NCI-H2107 treated with DMSO at 0.1 percent for 48 hours (cell line): ENCODE results near the gene URB1.
"Not testable (repeated sequence)": the region's sequence is repeated elsewhere in the genome, so short reads cannot be mapped to it uniquely, and the experiment has no call there.

ENCODE experiments used
- DNase-seq: peaks from one replicate; lab custom pipeline; 2025; ENCODE audit not compliant: unreplicated experiment; lab: John Stamatoyannopoulos, UW

URB1 gene

GRCh38 chr21:32413015-32413504 lies 20.2 kb upstream of the URB1 start:
- no peak for DNase-seq

DNA sequence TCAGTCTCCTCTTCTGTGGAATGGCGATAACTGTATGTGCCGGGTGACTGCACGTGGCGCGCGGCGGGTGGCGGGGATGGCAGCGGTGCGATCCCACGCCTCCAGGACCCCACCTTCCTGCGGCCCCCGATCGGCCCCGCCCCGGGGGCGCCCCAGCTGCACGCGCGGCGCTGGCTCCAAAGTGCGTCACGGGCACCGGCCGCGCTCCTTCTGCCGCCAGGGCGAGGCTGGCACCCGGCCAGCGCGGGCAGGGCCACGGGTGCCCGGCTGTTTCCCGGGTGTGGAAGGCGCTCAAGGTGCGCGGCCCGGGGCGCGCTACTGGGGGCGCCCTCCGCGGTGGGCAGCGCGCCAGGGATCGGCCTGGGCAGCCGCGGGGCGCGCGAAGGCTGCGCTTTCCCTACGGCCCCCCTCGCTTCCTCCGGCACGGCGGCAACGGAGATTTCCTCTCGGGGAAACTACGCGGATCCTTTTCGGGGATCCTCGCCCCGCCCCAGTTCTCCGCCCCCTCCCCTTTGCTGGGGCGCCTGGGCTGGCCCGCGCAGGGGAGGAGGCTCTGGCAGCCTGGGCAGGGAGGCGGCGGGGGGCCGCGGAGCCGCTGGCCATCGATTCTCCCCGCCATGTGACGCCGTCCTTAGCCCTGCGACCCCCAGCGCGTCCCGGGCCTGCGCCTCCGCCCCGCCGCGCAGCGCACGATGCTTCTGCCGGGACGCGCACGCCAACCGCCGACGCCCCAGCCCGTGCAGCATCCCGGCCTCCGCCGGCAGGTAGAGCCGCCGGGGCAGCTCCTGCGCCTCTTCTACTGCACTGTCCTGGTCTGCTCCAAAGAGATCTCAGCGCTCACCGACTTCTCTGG lies 19.6 kb upstream of the URB1 start, which contains the start of gene EVA1C:
EVA1C (plus strand) TSS at position 545 of the 853 bp plus-strand sequence; CDS start at position 693, 148 bp downstream.
- peak; percentile 7 for DNase-seq

DNA sequence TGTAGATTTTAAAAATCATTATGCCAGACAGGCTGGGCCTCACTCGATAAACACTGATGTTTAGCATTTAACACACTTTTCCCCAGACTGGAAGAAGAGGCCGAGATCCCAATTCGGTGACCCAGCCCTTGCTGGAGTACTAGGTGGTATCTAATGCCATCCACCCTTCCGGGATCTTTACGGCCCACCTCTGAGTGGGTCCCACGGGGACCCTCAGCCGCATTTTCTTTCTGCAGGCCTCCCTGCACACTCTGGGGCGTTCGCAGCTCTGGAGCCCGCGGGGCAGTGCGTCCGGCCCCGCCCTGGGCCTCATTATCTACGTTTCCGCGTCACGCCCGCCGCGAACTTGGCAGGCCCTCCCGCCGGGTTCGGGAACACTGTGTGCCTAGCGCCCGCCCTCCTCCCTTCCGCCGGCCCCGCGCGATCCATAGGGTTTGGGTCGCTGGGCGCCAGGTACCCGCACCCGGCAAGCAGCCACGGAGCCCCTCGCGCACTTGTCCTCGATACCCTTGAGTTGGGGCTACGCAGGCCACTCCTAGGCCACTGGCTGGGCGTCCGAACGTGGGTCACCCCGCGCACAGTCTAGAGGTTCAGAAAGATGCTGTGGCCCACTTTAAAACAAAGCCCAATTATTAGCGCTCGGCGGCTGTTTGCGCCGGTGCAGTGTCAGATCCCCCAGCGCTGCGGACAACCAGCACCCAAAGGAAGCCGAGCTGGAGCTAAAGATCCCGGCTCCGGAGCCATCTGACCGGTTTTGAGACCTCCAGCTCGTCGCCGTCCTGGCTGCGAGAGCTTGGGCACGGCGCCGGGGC lies 18.7 kb upstream of the URB1 start:
- no peak for DNase-seq

DNA sequence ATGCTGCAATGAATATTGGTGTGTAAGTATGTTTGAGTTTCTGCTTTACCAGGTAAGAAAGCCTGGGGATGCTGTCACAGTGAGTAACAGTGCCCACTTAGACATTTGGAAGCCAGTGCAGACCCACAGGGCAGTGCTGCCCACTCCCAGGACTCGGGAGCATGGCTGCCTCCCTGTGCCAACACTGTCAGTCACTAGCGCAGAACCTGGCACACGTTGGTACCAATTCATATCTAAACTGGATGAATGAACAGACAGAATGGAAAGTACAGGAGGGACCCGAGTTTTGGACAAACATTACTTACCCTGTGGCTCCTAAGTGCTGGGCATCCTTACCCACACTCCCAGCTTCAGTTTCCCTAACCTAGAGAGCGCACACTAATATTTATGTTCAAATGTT lies 18.1 kb upstream of the URB1 start:
- DNase-seq: no peak

- DNase-seq: no peak
Measured at GRCh38 chr21:32410291-32410690, 17.5 kb upstream of the URB1 start.

DNA sequence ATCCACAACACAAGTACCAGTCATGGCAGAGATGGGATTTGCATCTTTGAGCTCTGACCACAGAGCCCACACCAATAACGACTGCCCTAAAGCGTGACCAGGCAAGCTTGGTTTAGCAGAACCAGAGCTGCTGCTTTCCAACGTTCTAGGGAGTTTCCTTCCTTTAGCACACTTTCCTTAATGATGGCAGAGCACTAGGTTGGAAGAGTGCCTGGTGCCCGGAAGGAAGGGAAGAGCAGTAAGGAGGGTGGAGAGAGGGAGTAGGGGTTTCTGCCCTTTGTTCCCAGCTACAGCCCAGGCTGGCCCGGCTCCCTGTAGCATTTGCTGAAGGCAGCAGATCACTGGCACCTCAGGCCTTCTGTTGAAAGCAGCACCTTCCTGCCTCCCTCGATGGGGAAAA lies 13.6 kb upstream of the URB1 start:
- DNase-seq: no peak

DNA sequence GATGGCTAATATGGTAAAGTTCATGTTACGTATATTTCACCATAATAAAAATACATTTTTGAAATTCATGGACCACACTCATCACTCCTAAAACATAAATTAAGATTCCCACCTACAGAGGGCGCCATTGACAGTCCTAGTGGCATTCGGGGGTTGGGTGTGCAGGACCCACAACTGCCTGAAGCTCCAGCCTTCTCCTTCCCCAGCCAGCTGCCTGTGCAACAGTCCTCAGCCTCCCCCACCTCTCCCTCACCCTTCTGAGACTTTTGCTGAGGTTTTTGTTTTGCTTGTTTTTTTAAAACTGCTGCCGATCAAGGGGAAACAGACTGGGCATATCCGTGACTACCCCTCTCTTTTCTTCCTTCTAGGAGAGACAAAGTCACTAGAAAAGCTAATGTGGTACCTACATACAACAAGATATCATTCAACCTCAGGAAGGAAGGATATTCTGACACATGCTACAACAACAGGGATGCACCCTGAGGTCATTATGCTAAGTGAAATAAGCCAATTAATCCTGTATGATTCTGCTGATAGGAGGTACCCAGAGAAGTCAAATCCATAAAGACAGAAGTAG lies 10.5 kb upstream of the URB1 start:
- DNase-seq: peak; percentile 75

GRCh38 chr21:32393677-32394001 lies 827 bp upstream of the URB1 start:
- no peak for DNase-seq

- DNase-seq: no peak
Measured at GRCh38 chr21:32392299-32392879, 423 bp downstream of the URB1 start.

DNA sequence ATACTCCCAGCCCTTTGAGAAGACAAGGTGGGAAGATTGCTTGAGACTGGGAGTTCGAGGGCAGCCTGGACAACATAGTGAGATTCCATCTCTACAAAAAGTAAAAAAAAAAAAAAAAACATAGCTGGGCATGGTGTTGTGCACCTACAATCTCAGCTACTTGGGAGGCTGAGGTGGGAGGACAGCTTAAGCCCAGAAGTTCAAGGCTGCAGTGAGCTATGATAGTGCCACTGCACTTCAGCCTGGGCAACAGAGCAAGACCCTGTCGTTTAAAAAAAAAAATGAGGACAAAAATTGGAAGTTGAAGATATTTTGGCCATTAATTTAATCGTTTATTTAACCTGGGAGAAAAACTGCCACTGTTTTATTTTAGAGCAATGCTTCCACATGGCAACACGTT lies 1.1 kb downstream of the URB1 start:
- no peak for DNase-seq

DNA sequence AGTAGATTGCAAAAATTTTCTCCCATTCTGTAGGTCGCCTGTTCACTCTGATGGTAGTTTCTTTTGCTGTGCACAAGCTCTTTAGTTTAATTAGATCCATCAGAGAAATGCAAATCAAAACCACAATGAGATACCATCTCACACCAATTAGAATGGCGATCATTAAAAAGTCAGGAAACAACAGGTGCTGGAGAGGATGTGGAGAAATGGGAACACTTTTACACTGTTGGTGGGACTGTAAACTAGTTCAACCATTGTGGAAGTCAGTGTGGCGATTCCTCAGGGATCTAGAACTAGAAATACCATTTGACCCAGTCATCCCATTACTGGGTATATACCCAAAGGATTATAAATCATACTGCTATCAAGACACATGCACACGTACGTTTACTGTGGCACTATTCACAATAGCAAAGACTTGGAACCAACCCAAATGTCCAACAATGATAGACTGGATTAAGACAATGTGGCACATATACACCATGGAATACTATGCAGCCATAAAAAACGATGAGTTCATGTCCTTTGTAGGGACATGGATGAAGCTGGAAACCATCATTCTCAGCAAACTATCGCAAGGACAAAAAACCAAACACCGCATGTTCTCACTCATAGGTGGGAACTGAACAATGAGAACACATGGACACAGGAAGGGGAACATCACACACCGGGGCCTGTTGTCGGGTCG lies 2.1 kb downstream of the URB1 start:
- DNase-seq: not testable (repeated sequence)

DNA sequence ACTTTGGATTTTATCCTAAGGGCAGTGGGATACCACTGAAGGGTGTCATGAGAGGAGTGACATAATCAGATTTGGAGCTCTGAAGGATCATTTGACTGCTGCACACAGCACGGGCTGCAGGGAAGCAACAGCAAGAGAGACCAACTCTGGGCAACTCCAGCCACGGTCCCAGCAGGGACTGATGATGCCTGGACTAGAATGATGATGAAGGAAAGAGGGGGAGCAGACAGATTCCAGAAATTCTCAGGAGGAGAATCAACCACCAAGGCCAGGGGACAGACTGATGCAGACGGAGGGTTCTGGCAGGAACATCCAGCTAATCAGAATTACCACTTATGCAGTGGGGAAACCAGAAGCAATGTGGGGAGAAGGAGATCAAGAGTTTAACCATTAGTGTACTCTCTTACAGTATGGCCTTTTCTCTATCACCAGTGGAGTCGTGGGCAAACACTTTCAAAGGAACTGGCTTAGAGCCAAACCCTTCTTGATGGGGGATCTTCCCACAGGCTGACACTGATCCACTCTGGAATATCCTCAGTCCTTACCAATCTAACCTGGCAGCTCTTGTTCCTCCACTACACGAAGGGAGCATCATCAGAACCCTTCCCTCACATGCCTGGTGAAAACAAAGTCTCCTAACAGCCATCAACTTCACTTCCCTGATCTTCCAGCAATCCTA lies 3.3 kb downstream of the URB1 start:
- no peak for DNase-seq

GRCh38 chr21:32388306-32388705 lies 4.5 kb downstream of the URB1 start:
- no peak for DNase-seq

GRCh38 chr21:32387151-32387550 lies 5.7 kb downstream of the URB1 start:
- no peak for DNase-seq

DNA sequence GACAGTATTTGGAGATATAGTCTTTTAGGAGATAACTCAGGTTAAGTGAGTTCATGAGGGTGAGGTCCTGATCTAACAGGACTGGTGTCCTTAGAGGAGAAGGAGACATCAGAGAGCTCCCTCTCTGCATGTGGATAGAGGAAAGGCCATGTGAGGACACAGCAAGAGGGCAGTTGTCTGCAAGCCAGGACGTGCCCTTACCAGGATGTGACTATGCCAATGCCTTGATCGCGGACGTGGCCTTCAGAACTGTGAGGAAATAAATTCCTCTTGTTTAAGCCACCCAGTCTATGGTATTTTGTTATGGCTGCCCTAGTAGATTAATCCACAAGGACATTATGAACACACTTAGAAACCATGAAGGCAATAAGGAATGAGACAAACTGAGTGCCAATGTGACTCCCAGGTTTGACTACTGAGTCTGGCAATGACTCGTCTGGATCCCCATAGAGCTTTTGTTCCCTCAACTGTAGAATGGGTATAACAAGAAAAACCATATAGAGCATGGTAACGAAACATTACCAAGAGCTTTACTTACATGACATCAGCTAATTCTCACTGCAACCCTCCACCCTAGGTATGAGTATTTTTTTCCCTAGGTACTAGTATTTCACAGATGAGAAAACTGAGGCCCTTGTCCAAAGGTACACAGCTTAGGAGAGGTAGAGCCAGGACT lies 6.5 kb downstream of the URB1 start:
- DNase-seq: no peak

GRCh38 chr21:32383812-32384211 lies 9.0 kb downstream of the URB1 start:
- DNase-seq: no peak

DNA sequence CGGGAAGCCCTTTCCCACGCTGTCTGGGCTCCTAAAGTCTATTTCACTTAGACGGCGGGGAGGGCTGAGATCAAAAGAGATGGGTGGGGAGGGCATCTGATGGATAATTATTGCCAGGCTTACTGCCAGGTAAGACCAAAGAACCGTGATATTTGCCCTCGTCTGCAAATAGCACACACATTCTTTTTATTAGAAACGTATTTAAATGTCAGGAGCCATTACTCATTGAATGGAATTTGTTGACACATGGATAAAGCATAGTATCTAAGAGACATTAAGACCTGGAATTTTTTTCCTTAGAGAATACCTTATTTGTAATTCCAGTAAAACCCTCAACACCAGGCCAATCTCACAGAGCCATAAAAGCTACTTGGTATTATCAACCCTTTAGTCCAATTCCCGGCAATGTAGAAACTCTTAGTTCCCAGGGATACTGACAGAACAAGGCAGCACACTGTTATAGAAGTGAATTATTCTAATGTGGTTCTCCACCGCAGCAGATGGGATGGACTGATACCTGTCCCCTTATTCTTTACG lies 10.6 kb downstream of the URB1 start:
- no peak for DNase-seq

DNA sequence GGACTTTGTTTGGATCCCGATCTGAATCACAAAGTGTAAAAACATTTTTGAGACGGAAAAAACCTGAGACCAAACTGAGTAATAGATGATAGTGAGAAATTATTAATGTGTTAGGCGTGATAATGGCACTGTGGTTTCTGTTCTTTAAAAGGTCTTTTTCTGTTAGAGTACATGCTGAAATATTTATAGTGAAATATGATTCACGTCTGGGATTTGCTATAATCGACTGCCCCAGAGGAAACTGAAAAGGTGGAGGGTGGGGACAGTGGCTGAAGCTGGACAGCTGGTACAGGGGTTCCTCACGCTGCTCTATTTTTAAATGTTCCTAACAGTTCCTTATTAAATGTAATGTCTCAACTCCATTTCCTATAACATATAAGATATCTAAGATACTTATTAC lies 11.2 kb downstream of the URB1 start:
- no peak for DNase-seq

GRCh38 chr21:32380940-32381339 lies 11.9 kb downstream of the URB1 start:
- DNase-seq: no peak
